ENCODE data around the gene ATP8B4.

Gene ATP8B4

GRCh38 chr15:50057905-50058639 lies 61.0 kb downstream of the ATP8B4 start:
- DNase-seq = no peak

- no peak for DNase-seq
Observed at GRCh38 chr15:50057196-50057595, 61.8 kb downstream of the ATP8B4 start.

- DNase-seq = no peak
Observed at GRCh38 chr15:50055750-50056157, 63.3 kb downstream of the ATP8B4 start.

GRCh38 chr15:50055332-50055731 lies 63.7 kb downstream of the ATP8B4 start:
- DNase-seq = no peak

- no peak for DNase-seq
Observed at GRCh38 chr15:50053055-50053856, 65.8 kb downstream of the ATP8B4 start.

- DNase-seq = no peak
Observed at GRCh38 chr15:50051811-50052419, 67.1 kb downstream of the ATP8B4 start.

- DNase-seq = no peak
Observed at GRCh38 chr15:50050986-50051743, 67.9 kb downstream of the ATP8B4 start.

- DNase-seq = no peak
Observed at GRCh38 chr15:50049871-50050270, 69.2 kb downstream of the ATP8B4 start.

GRCh38 chr15:50046867-50047266 lies 72.2 kb downstream of the ATP8B4 start:
- DNase-seq = no peak

- no peak for DNase-seq
Observed at GRCh38 chr15:50046159-50046558, 72.9 kb downstream of the ATP8B4 start.

- DNase-seq = no peak
Observed at GRCh38 chr15:50044904-50045303, 74.1 kb downstream of the ATP8B4 start.

GRCh38 chr15:50044406-50044805 lies 74.6 kb downstream of the ATP8B4 start:
- DNase-seq = no peak

- no peak for DNase-seq
Observed at GRCh38 chr15:50042775-50043174, 76.3 kb downstream of the ATP8B4 start.

GRCh38 chr15:50030456-50030855 lies 88.6 kb downstream of the ATP8B4 start:
- DNase-seq = no peak

- DNase-seq = no peak
Observed at GRCh38 chr15:50028326-50028725, 90.7 kb downstream of the ATP8B4 start.

GRCh38 chr15:50024281-50024680 lies 94.8 kb downstream of the ATP8B4 start:
- DNase-seq = no peak

GRCh38 chr15:50018491-50018890 lies 100.5 kb downstream of the ATP8B4 start:
- DNase-seq = no peak

- no peak for DNase-seq
Observed at GRCh38 chr15:50017522-50017921, 101.5 kb downstream of the ATP8B4 start.

GRCh38 chr15:50016951-50017350 lies 102.1 kb downstream of the ATP8B4 start:
- no peak for DNase-seq

GRCh38 chr15:50012790-50013189 lies 106.2 kb downstream of the ATP8B4 start:
- no peak for DNase-seq

- no peak for DNase-seq
Observed at GRCh38 chr15:50009634-50010033, 109.4 kb downstream of the ATP8B4 start.

GRCh38 chr15:50003786-50004334 lies 115.2 kb downstream of the ATP8B4 start:
- peak; percentile 10 to 20 for DNase-seq

- no peak for DNase-seq
Observed at GRCh38 chr15:49991587-49991986, 127.4 kb downstream of the ATP8B4 start.
